K562 (cell line): ENCODE results near the gene MYH11. TPM values are rescaled to one million over a fixed set of nuclear protein-coding genes. Genes with fewer than 3 reads are reported as not detected.

ENCODE experiments used
- ATAC-seq: fragments of 200-7000 bp; cut with Tn5 transposase; 3 replicates; pipeline ENCODE4 v1.9.1; 2020; ENCODE audit warnings: moderate library complexity
- BruUV-seq: library from RNA; stranded (reverse); fragments of 400-500 nt; replicated peaks from 2 replicates; lab custom pipeline; 2021; lab: Mats Ljungman, UMichigan
- CTCF ChIA-PET: fragments of 300-600 bp; formaldehyde crosslinking; extraction: SDS; loops from one replicate; lab custom pipeline; 2021; ENCODE audit warnings: low intra/inter-chr PET ratio; lab: Yijun Ruan, JAX
- POLR2A ChIA-PET: fragments of 300-600, 350-650 bp; sonication (Branson Sonifier 250); formaldehyde crosslinking; extraction: SDS; loops from one replicate; lab custom pipeline; 2021; ENCODE audit warnings: antibody characterized with exemption, inconsistent platforms; lab: Yijun Ruan, JAX
- DNase-seq, 4 experiments: peaks; one replicate each; pipeline versions ENCODE4 v3.0.0 to v3.0.0-alpha.2; 2011 to 2018; ENCODE audit warnings: low spot score in 3 of 4, mixed read lengths in 3 of 4; ENCODE audit errors: extremely low read depth in 1 of 4
- FAIRE-seq: peaks from 2 replicates; lab custom pipeline; 2011; peaks lifted over from hg19 to GRCh38; lab: Jason Lieb, UNC
- H2AFZ ChIP-seq: 2 replicates; pipeline ENCODE4 v1.6.0; 2011; ENCODE audit warnings: low read depth, low read length, control low read depth, inconsistent platforms
- H3K27ac ChIP-seq: fragments of 200-600 bp; 3 replicates; pipeline ENCODE4 v1.8.0; 2011; ENCODE audit warnings: low read depth, mild to moderate bottlenecking, control low read depth, inconsistent platforms, low read length, moderate library complexity, mixed read lengths; ENCODE audit errors: extremely low read depth
- H3K27me3 ChIP-seq, 2 experiments: fragments of 300-600 bp in 1 of 2; 2 replicates in 1 of 2; 3 replicates in 1 of 2; pipeline versions ENCODE4 v1.6.0 to v1.8.0; 2011; ENCODE audit warnings: inconsistent platforms in 2 of 2, low read length in 2 of 2, mild to moderate bottlenecking in 1 of 2, mixed read lengths in 1 of 2, moderate library complexity in 1 of 2; ENCODE audit not compliant: control insufficient read depth in 2 of 2, insufficient read depth in 2 of 2
- H3K36me3 ChIP-seq: fragments of 300-600 bp; 3 replicates; pipeline ENCODE4 v1.8.0; 2011; ENCODE audit warnings: mild to moderate bottlenecking, low read length, inconsistent platforms; ENCODE audit not compliant: control insufficient read depth, insufficient read depth
- H3K4me1 ChIP-seq, 2 experiments: fragments of 200-600 bp in 1 of 2; replicated peaks in 1 of 2; 2 replicates in 1 of 2; 3 replicates in 1 of 2; pipeline versions ENCODE4 v1.5.1 to v1.8.0; 2011; ENCODE audit warnings: inconsistent platforms in 2 of 2, low read length in 2 of 2, mild to moderate bottlenecking in 1 of 2, mixed read lengths in 1 of 2, moderate library complexity in 1 of 2; ENCODE audit not compliant: control insufficient read depth in 2 of 2, insufficient read depth in 2 of 2
- H3K4me2 ChIP-seq: 2 replicates; pipeline ENCODE4 v1.6.1; 2011; ENCODE audit warnings: low read length, control low read depth, inconsistent platforms, mixed read lengths; ENCODE audit not compliant: insufficient read depth
- H3K4me3 ChIP-seq: fragments of 200-600 bp; sonication (generic), shearing (Covaris generic); 2 replicates; pipeline ENCODE4 v1.5.1; 2016; ENCODE audit warnings: control low read depth, inconsistent platforms
- H3K79me2 ChIP-seq: fragments of 200-600 bp; 3 replicates; pipeline ENCODE4 v1.8.0; 2011; ENCODE audit warnings: low read length, inconsistent platforms; ENCODE audit not compliant: control insufficient read depth, insufficient read depth
- H3K9ac ChIP-seq, 2 experiments: 2 replicates each; pipeline versions ENCODE4 v1.6.0 to v1.6.1; 2011; ENCODE audit warnings: low read depth in 2 of 2, low read length in 2 of 2, control low read depth in 1 of 2, inconsistent platforms in 1 of 2, mild to moderate bottlenecking in 1 of 2, mixed read lengths in 1 of 2; ENCODE audit not compliant: insufficient read depth in 1 of 2
- H3K9me1 ChIP-seq: one replicate; pipeline ENCODE4 v1.6.0; 2011; ENCODE audit warnings: inconsistent platforms, mild to moderate bottlenecking, low read length, moderate library complexity; ENCODE audit not compliant: control insufficient read depth, insufficient read depth
- H3K9me3 ChIP-seq: replicated peaks from 2 replicates; pipeline ENCODE4 v1.5.1; 2011; ENCODE audit warnings: low read depth, low read length, inconsistent platforms; ENCODE audit not compliant: control insufficient read depth, insufficient read depth
- H4K20me1 ChIP-seq: replicated peaks from 2 replicates; pipeline ENCODE4 v1.6.1; 2011; ENCODE audit warnings: low read length, inconsistent platforms, mixed read lengths; ENCODE audit not compliant: control insufficient read depth, insufficient read depth
- BHLHE40 ChIP-seq: IDR thresholded peaks from 2 replicates; pipeline ENCODE4 v1.6.1; 2011; ENCODE audit warnings: low read length, improper control_type of control experiment
- C11orf30 ChIP-seq: fragments of 450-650 bp; IDR thresholded peaks from 2 replicates; pipeline ENCODE4 v1.6.1; 2016; ENCODE audit warnings: low read depth, mild to moderate bottlenecking
- CHD4 ChIP-seq: fragments of 200-600 bp; sonication (generic); IDR thresholded peaks from 3 replicates; pipeline ENCODE4 v1.6.1; 2012; ENCODE audit warnings: low read depth, mild to moderate bottlenecking, mixed read lengths, low read length, inconsistent platforms; ENCODE audit not compliant: insufficient read depth, insufficient replicate concordance, poor library complexity, severe bottlenecking
- ETV5 ChIP-seq: sonication (generic); formaldehyde crosslinking; IDR thresholded peaks from 2 replicates; pipeline ENCODE4 v1.4.0; 2020; ENCODE audit warnings: low read depth, mild to moderate bottlenecking, missing genetic modification reagents
- FIP1L1 ChIP-seq: fragments of 200-400 bp; formaldehyde crosslinking; IDR thresholded peaks from 2 replicates; pipeline ENCODE4 v1.6.1; 2018; ENCODE audit warnings: mild to moderate bottlenecking, low read depth, low read length; ENCODE audit not compliant: poor library complexity, severe bottlenecking
- GTF2E2 ChIP-seq: fragments of 200-800 bp; sonication (Bioruptor generic); IDR thresholded peaks from 2 replicates; pipeline ENCODE4 v1.6.1; 2016; ENCODE audit warnings: missing genetic modification characterization, missing compliant biosample characterization
- IRF2 ChIP-seq: sonication (generic); formaldehyde crosslinking; IDR thresholded peaks from 2 replicates; pipeline ENCODE4 v1.8.1; 2022; ENCODE audit warnings: mild to moderate bottlenecking, missing genetic modification reagents
- KLF10 ChIP-seq: fragments of 250-450 bp; sonication (Bioruptor Pico); IDR thresholded peaks from 2 replicates; pipeline ENCODE4 v1.6.1; 2021; ENCODE audit warnings: matching md5 sums
- KLF13 ChIP-seq: fragments of 450-650 bp; IDR thresholded peaks from 2 replicates; pipeline ENCODE4 v1.6.1; 2016; ENCODE audit warnings: missing genetic modification characterization, low read depth, mild to moderate bottlenecking, missing compliant biosample characterization, moderate library complexity, borderline replicate concordance
- MAFF ChIP-seq: IDR thresholded peaks from 2 replicates; pipeline ENCODE4 v1.6.1; 2012; ENCODE audit warnings: low read length, improper control_type of control experiment
- MAFG ChIP-seq: fragments of 450-650 bp; conservative IDR thresholded peaks from 2 replicates; pipeline ENCODE4 v1.6.1; 2016; ENCODE audit warnings: missing genetic modification characterization, missing compliant biosample characterization
- MAFK ChIP-seq: IDR thresholded peaks from 2 replicates; pipeline ENCODE4 v1.6.1; 2011; ENCODE audit warnings: low read length, improper control_type of control experiment
- MYNN ChIP-seq, 2 experiments: sonication (generic); formaldehyde crosslinking in 1 of 2; IDR thresholded peaks; 2 replicates each; pipeline versions ENCODE4 v1.5.0 to v1.6.1; 2016 to 2020; ENCODE audit warnings: antibody characterized with exemption in 1 of 2, missing genetic modification reagents in 1 of 2
- NFYB ChIP-seq: IDR thresholded peaks from 2 replicates; pipeline ENCODE4 v1.6.1; 2011; ENCODE audit warnings: mild to moderate bottlenecking, moderate library complexity; ENCODE audit not compliant: insufficient read length; ENCODE audit errors: extremely low read depth
- TEAD1 ChIP-seq, 2 experiments: fragments of 450-650 bp in 1 of 2; sonication (generic) in 1 of 2; formaldehyde crosslinking; IDR thresholded peaks; 2 replicates each; pipeline versions ENCODE4 v1.4.0 to v1.8.0; 2020 to 2022; ENCODE audit warnings: mild to moderate bottlenecking in 2 of 2, missing genetic modification reagents in 1 of 2
- TOE1 ChIP-seq, 2 experiments: fragments of 450-650 bp in 1 of 2; sonication (generic) in 1 of 2; formaldehyde crosslinking in 1 of 2; IDR thresholded peaks; 2 replicates each; pipeline versions ENCODE4 v1.7.1 to v1.8.0; 2016 to 2022; ENCODE audit warnings: borderline replicate concordance in 2 of 2, mild to moderate bottlenecking in 2 of 2, antibody characterized with exemption in 1 of 2, inconsistent platforms in 1 of 2, low read depth in 1 of 2, missing genetic modification reagents in 1 of 2, moderate library complexity in 1 of 2
- TRIM24 ChIP-seq, 2 experiments: fragments of 450-650 bp; IDR thresholded peaks; 2 replicates each; pipeline ENCODE4 v1.6.1; 2016
- ZNF239 ChIP-seq: fragments of 250-450 bp; sonication (Bioruptor Pico); IDR thresholded peaks from 2 replicates; pipeline ENCODE4 v1.4.0; 2020; ENCODE audit warnings: mild to moderate bottlenecking
- ZNF316 ChIP-seq: fragments of 450-650 bp; IDR thresholded peaks from 2 replicates; pipeline ENCODE4 v1.6.1; 2016
- ZNF76 ChIP-seq: fragments of 250-450 bp; sonication (Bioruptor Pico); IDR thresholded peaks from 2 replicates; pipeline ENCODE4 v1.4.0; 2020; ENCODE audit warnings: mild to moderate bottlenecking, moderate library complexity, borderline replicate concordance
- WGBS: fragments of 100-300 bp; shearing (Covaris generic); methylation state at CpG from one replicate; pipeline ENCODE4 v1.1.6; 2016; ENCODE audit warnings: low coverage, mixed read lengths; ENCODE audit not compliant: insufficient coverage; ENCODE audit errors: missing lambda C conversion rate; 5-methylcytosine and 5-hydroxymethylcytosine counted together
- in situ Hi-C: fragments of 300-500 bp; cut with MboI; formaldehyde crosslinking; loops from 4 replicates; pipeline ENCODE4 v1.15.0; 2018; ENCODE audit warnings: inconsistent platforms, mixed read lengths
- intact Hi-C: fragments of 100-400 bp; cut with micrococcal nuclease; formaldehyde crosslinking; loops from 2 replicates; pipeline ENCODE4 v1.14.2; 2022
- polyA plus RNA-seq, 8 experiments: library from polyadenylated mRNA; depleted of rRNA in 4 of 8; stranded (reverse) in 5 of 8; unstranded in 3 of 8; fragments of >200 nt; fragmentation: Nextera tagmentation in 2 of 8; fragmentation: Illumina TruSeq in 1 of 8; extraction: Ambion mirVana in 2 of 8; extraction: Trizol in 1 of 8; gene quantifications; 2 replicates each; pipeline versions ENCODE4 v1.2.1 to v1.2.3, GENCODE V29; 2011 to 2014; ENCODE audit warnings: inconsistent platforms in 1 of 8, missing spikeins in 1 of 8
- total RNA-seq, 7 experiments: library from RNA; depleted of rRNA in 6 of 7; stranded (reverse); fragments of >200 nt in 6 of 7; fragmentation: Illumina TruSeq in 2 of 7; extraction: Trizol in 2 of 7; gene quantifications; 2 replicates each; pipeline versions ENCODE4 v1.2.1 to v1.2.3, GENCODE V29; 2011 to 2021; ENCODE audit warnings: low replicate concordance in 1 of 7
- TF ChIP-seq, protein P1 (sequence below): fragments of 250-450 bp; sonication (Bioruptor Pico); IDR thresholded peaks from 2 replicates; pipeline ENCODE4 v1.4.0; 2020; ENCODE audit warnings: borderline replicate concordance

Gene MYH11
- total and polyA plus RNA-seq, 9 of the 15 experiments (the other 6 are each of a cell fraction or from before 2014, with no cell fraction given) = 0.05 to 0.47 (median 0.08) TPM; not detected in 5

DNA sequence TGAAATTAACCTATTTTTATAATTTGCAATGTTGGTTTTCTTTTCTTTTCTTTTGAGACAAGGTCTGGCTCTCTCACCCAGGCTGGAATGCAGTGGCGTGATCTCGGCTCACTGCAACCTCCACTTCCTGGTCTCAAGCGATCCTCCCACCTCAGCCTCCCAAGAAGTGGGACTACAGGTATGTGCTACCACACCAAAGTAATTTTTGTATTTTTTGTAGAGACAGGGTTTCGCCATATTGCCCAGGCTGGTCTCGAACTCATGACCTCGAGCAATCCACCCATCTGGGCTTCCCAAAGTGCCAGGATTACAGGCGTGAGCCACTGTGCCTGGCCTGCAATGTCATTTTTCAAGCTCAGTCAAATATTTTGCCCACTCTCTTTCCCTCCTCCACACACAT is 36.0 kb downstream of the MYH11 start (continued):
- no peak for TF ChIP-seq ZNF76 (CRISPR knock-in tag)
- TF ChIP-seq TEAD1 (CRISPR knock-in tag; IDR thresholded peaks at IDR 0.05) = no peak
- no peak for TF ChIP-seq GTF2E2 (tag)
- no peak for TF ChIP-seq ZNF239 (CRISPR knock-in tag)
- TF ChIP-seq BHLHE40 = no peak

DNA sequence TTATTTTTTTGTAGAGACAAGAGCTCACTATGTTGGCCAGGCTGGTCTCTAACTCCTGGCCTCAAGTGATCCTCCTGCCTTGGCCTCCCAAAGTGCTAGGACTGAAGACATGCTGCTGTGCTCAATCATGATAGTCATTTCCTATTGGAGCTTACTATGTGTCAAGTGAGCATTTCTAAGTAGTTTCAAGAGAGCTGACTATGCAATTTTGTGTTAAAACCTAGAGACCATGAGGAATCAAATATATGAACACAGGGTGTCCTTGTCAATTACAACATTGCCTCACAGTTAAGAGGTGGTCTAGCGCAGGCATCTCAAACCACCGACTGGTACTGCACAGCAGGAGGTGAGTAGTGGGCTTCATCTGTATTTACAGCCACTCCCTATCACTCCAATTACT is 37.8 kb downstream of the MYH11 start:
- Histone ChIP-seq H3K4me3 (no peak overlapping the region), H3K27ac (no peak overlapping the region), H3K27me3 (peaks cover 11 to 24% of the 10 kb centered on the region in 2 experiments), H3K36me3 (no peaks in the 10 kb centered on the region), H3K9ac (no peak overlapping the region), H3K4me2 (no peak overlapping the region), H3K4me1 (0 out of 5 replicates have a peak, but pooled peaks cover 0 to 3% of the 10 kb centered on the region in 2 experiments), H3K9me3 (peaks cover 3% of the 10 kb centered on the region; the same call in 1 of the 2 replicates), H2AFZ (no peak overlapping the region), H4K20me1 (no peaks in the 10 kb centered on the region), H3K79me2 (no peaks in the 10 kb centered on the region), H3K9me1 (no peaks in the 10 kb centered on the region)
- no peak for TF ChIP-seq NFYB
- TF ChIP-seq TRIM24 (IDR thresholded peaks at IDR 0.05) = no peak
- no peak for TF ChIP-seq MYNN (IDR thresholded peaks at IDR 0.05)
- no peak for TF ChIP-seq MYNN (CRISPR knock-in tag; IDR thresholded peaks at IDR 0.05)
- TF ChIP-seq, protein P1, sequence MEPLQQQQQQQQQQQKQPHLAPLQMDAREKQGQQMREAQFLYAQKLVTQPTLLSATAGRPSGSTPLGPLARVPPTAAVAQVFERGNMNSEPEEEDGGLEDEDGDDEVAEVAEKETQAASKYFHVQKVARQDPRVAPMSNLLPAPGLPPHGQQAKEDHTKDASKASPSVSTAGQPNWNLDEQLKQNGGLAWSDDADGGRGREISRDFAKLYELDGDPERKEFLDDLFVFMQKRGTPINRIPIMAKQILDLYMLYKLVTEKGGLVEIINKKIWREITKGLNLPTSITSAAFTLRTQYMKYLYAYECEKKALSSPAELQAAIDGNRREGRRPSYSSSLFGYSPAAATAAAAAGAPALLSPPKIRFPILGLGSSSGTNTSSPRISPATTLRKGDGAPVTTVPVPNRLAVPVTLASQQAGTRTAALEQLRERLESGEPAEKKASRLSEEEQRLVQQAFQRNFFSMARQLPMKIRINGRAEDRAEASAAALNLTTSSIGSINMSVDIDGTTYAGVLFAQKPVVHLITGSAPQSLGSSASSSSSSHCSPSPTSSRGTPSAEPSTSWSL (CRISPR knock-in tag) = no peak
- TF ChIP-seq ZNF316 = peak; percentile 89
- peak; percentile 72 for TF ChIP-seq MAFF
- no peak for TF ChIP-seq CHD4
- no peak for TF ChIP-seq KLF10 (CRISPR knock-in tag)
- peak; percentile 77 for TF ChIP-seq C11orf30
- TF ChIP-seq MAFK = peak; percentile 70
- no peak for TF ChIP-seq ETV5 (CRISPR knock-in tag)
- TF ChIP-seq FIP1L1 = no peak
- TF ChIP-seq MAFG (tag) = peak; percentile 71
- TF ChIP-seq IRF2 (CRISPR knock-in tag) = no peak
- no peak for TF ChIP-seq KLF13
- no peak for TF ChIP-seq TOE1 (IDR thresholded peaks at IDR 0.05; ENCODE audit: borderline replicate concordance)
- no peak for TF ChIP-seq TOE1 (CRISPR knock-in tag; IDR thresholded peaks at IDR 0.05; ENCODE audit: borderline replicate concordance, low read depth)
- ChIA-PET POLR2A (interaction anchor here (1.6 kb wide), 1 partner anchor 31 kb away, joined by 4 read pairs; no protein-coding TSS in a partner anchor), CTCF (no interaction called here)
- ATAC-seq (no peak), FAIRE-seq (no peak), DNase-seq (no peak)
- no TSS peak for BruUV-seq
- 0% methylated on average over 2 of the region's 2 CpGs for WGBS
- in situ Hi-C loops = no loop called here
- intact Hi-C loops = no loop called here
